ENCODE results near the gene ATP2A2. TPM values are rescaled to one million over a fixed set of nuclear protein-coding genes. Genes with fewer than 3 reads are reported as not detected.
"Not testable (repeated sequence)": the region's sequence is repeated elsewhere in the genome, so short reads cannot be mapped to it uniquely, and the experiment has no call there.

ATP2A2 gene
- total RNA-seq, 1 donor from 2014 or later, result 99.5 TPM

DNA sequence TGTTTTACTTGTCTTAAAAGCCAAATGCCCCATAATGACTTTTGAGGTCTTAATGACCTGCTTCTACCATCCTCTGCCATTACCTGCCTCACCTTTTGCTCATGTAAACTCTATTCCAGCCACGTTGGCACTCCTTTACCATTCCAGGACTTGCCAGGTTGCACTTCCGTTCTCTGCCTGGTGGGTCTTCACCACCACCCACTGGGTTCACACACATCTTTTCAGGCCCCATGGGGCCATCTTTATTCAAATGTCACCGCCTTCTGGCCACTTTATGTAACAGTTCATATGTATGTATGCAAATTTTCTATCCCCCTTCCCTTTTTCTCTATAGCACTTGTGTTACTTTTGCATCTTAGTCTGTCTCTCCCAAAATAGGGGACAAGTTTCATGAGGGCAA, 57.7 kb downstream of the ATP2A2 start:
- H3K9me3 ChIP-seq (ENCODE audit: low read depth), result no peaks in the 10 kb centered on the region
- H3K9ac ChIP-seq, result no peak overlapping the region
- no peaks in the 10 kb centered on the region for H3K9me3 Mint-ChIP-seq
- no peaks in the 10 kb centered on the region for H4K20me1 ChIP-seq (ENCODE audit: low read depth)
- H2AFZ ChIP-seq (replicated peaks), result no peak overlapping the region
- peaks cover 6% of the 10 kb centered on the region for H3F3A ChIP-seq (ENCODE audit: low read depth)
- no peaks in the 10 kb centered on the region for H3K79me2 ChIP-seq (ENCODE audit: low read depth)
- peaks cover 32% of the 10 kb centered on the region for H3K36me3 ChIP-seq
- no peak overlapping the region for H3K4me2 ChIP-seq
- H3K4me1 ChIP-seq, result no peaks in the 10 kb centered on the region
- TF ChIP-seq EZH2 (IDR thresholded peaks at IDR 0.05) (no peak), EZH2phosphoT487 (IDR thresholded peaks at IDR 0.05) (no peak)
- TF ChIP-seq, protein P1, sequence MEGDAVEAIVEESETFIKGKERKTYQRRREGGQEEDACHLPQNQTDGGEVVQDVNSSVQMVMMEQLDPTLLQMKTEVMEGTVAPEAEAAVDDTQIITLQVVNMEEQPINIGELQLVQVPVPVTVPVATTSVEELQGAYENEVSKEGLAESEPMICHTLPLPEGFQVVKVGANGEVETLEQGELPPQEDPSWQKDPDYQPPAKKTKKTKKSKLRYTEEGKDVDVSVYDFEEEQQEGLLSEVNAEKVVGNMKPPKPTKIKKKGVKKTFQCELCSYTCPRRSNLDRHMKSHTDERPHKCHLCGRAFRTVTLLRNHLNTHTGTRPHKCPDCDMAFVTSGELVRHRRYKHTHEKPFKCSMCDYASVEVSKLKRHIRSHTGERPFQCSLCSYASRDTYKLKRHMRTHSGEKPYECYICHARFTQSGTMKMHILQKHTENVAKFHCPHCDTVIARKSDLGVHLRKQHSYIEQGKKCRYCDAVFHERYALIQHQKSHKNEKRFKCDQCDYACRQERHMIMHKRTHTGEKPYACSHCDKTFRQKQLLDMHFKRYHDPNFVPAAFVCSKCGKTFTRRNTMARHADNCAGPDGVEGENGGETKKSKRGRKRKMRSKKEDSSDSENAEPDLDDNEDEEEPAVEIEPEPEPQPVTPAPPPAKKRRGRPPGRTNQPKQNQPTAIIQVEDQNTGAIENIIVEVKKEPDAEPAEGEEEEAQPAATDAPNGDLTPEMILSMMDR (IDR thresholded peaks at IDR 0.05), result peak; percentile 7
- no peak overlapping the region for H3K27ac Mint-ChIP-seq
- H3K27me3 Mint-ChIP-seq (ENCODE audit: insufficient read depth, low read depth), result peaks cover 2% of the 10 kb centered on the region
- no peaks in the 10 kb centered on the region for H3K4me1 Mint-ChIP-seq
- no peak overlapping the region for H3K4me3 Mint-ChIP-seq
- no peaks in the 10 kb centered on the region for H3K27me3 ChIP-seq
- H3K27ac ChIP-seq, result no peak overlapping the region
- peaks cover 54% of the 10 kb centered on the region for H3K36me3 Mint-ChIP-seq
- no peak overlapping the region for H3K4me3 ChIP-seq
- no peak for DNase-seq (ENCODE audit: low spot score)

DNA sequence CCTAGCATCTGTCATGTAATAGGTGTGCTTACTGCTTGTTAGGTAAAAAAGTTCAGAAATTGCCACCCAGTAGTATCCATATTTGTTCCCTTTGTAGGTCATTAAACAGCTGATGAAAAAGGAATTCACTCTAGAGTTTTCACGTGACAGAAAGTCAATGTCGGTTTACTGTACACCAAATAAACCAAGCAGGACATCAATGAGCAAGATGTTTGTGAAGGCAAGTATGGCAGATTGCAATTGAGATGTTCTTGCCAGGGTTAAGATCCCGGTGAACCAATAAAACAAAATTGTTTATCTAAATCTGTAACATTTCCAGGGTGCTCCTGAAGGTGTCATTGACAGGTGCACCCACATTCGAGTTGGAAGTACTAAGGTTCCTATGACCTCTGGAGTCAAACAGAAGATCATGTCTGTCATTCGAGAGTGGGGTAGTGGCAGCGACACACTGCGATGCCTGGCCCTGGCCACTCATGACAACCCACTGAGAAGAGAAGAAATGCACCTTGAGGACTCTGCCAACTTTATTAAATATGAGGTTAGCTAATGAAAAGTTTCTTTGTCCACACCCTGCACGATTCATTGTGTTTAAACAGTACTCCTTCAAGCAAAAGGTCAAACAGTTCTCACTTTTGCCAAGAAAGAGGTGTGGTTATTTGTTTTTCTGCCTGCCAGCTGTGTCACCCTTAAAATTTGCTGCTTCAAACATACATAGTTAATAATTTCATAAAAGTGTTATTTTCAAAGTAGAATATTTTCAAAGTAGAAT, 58.3 kb downstream of the ATP2A2 start:
- Mint-ChIP-seq H3K9me3 (no peaks in the 10 kb centered on the region), H3K36me3 (peaks cover 58% of the 10 kb centered on the region)

DNA sequence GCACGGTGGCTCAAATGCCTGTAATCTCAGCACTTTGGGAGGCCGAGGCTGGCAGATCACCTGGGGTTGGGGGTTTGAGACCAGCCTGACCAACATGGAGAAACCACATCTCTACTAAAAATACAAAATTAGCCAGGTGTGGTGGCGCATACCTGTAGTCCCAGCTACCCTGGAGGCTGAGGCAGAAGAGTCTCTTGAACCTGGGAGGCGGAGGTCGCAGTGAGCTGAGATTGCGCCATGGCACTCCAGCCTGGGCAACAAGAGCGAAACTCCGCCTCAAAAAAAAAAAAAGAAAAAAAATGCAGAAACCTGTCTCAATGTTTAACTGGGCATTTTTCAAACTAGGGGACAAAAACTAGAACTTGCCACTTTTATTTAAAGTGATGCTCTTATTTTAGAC, 59.2 kb downstream of the ATP2A2 start:
- DNase-seq (ENCODE audit: low spot score); H3F3A ChIP-seq (ENCODE audit: low read depth); H3K4me1 Mint-ChIP-seq; H4K20me1 ChIP-seq (ENCODE audit: low read depth); H3K27me3 ChIP-seq; H3K27me3 Mint-ChIP-seq (ENCODE audit: insufficient read depth, low read depth); H3K9ac ChIP-seq; H3K9me3 ChIP-seq (ENCODE audit: low read depth); H3K4me2 ChIP-seq; H3K4me3 Mint-ChIP-seq; H2AFZ ChIP-seq (replicated peaks); H3K27ac Mint-ChIP-seq; H3K27ac ChIP-seq; H3K79me2 ChIP-seq (ENCODE audit: low read depth); H3K4me3 ChIP-seq; H3K4me1 ChIP-seq; H3K9me3 Mint-ChIP-seq: not testable (repeated sequence)
- peaks cover 65% of the 10 kb centered on the region for H3K36me3 Mint-ChIP-seq
- peaks cover 27% of the 10 kb centered on the region for H3K36me3 ChIP-seq

More for the DNA sequence above, 58.3 kb downstream of the ATP2A2 start:
- no peak for DNase-seq (ENCODE audit: low spot score)
- H3K27ac Mint-ChIP-seq, result no peak overlapping the region
- H2AFZ ChIP-seq (replicated peaks), result no peak overlapping the region
- peaks cover 27% of the 10 kb centered on the region for H3K36me3 ChIP-seq
- H3K4me1 Mint-ChIP-seq, result no peaks in the 10 kb centered on the region
- H3K4me2 ChIP-seq, result no peak overlapping the region
- no peaks in the 10 kb centered on the region for H3K4me1 ChIP-seq
- no peaks in the 10 kb centered on the region for H3K79me2 ChIP-seq (ENCODE audit: low read depth)
- no peak overlapping the region for H3K9ac ChIP-seq
- TF ChIP-seq EZH2phosphoT487 (IDR thresholded peaks at IDR 0.05) (no peak), EZH2 (IDR thresholded peaks at IDR 0.05) (no peak)
- TF ChIP-seq, protein P1 (IDR thresholded peaks at IDR 0.05), result no peak
- H4K20me1 ChIP-seq (ENCODE audit: low read depth), result no peaks in the 10 kb centered on the region
- H3K4me3 Mint-ChIP-seq, result no peak overlapping the region
- H3K27me3 Mint-ChIP-seq (ENCODE audit: insufficient read depth, low read depth), result peaks cover 2% of the 10 kb centered on the region
- H3F3A ChIP-seq (ENCODE audit: low read depth), result peaks cover 6% of the 10 kb centered on the region
- no peak overlapping the region for H3K4me3 ChIP-seq
- no peak overlapping the region for H3K27ac ChIP-seq
- H3K9me3 ChIP-seq (ENCODE audit: low read depth), result no peaks in the 10 kb centered on the region
- H3K27me3 ChIP-seq, result no peaks in the 10 kb centered on the region

DNA sequence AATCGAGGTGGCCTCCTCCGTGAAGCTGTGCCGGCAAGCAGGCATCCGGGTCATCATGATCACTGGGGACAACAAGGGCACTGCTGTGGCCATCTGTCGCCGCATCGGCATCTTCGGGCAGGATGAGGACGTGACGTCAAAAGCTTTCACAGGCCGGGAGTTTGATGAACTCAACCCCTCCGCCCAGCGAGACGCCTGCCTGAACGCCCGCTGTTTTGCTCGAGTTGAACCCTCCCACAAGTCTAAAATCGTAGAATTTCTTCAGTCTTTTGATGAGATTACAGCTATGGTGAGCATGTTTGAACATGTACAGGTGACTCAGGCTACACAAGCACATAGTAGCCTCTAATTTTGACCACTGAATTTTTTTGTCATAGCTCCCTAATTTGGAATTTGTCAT, 59.7 kb downstream of the ATP2A2 start:
- no peak overlapping the region for H3K4me3 Mint-ChIP-seq
- Histone ChIP-seq H3K4me1 (no peaks in the 10 kb centered on the region), H3K36me3 (peaks cover 32% of the 10 kb centered on the region), H3K9me3 (ENCODE audit: low read depth) (no peaks in the 10 kb centered on the region), H4K20me1 (ENCODE audit: low read depth) (no peaks in the 10 kb centered on the region), H2AFZ (replicated peaks) (no peak overlapping the region), H3K79me2 (ENCODE audit: low read depth) (no peaks in the 10 kb centered on the region), H3K4me3 (no peak overlapping the region), H3K27ac (no peak overlapping the region), H3K27me3 (no peaks in the 10 kb centered on the region), H3K9ac (no peak overlapping the region), H3K4me2 (no peak overlapping the region), H3F3A (ENCODE audit: low read depth) (peaks cover 6% of the 10 kb centered on the region)
- DNase-seq (ENCODE audit: low spot score), result no peak
- H3K4me1 Mint-ChIP-seq, result no peaks in the 10 kb centered on the region
- H3K36me3 Mint-ChIP-seq, result peaks cover 62% of the 10 kb centered on the region
- TF ChIP-seq EZH2 (IDR thresholded peaks at IDR 0.05) (no peak), EZH2phosphoT487 (IDR thresholded peaks at IDR 0.05) (no peak)
- TF ChIP-seq, protein P1 (IDR thresholded peaks at IDR 0.05), result no peak
- peaks cover 2% of the 10 kb centered on the region for H3K27me3 Mint-ChIP-seq (ENCODE audit: insufficient read depth, low read depth)
- H3K27ac Mint-ChIP-seq, result no peak overlapping the region
- H3K9me3 Mint-ChIP-seq, result no peaks in the 10 kb centered on the region

All from neural progenitor cell (in vitro differentiated cells).